GM10248 (cell line): Measurements from ENCODE around the gene RAB8B.

ENCODE experiments used
- CTCF ChIA-PET: fragments of 300-600 bp; sonication (Branson Sonifier 250); formaldehyde crosslinking; extraction: SDS; loops from one replicate; lab custom pipeline; 2021; ENCODE audit warnings: antibody characterized with exemption; lab: Yijun Ruan, JAX
- POLR2A ChIA-PET: fragments of 350-650 bp; sonication (Branson Sonifier 250); formaldehyde crosslinking; extraction: SDS; loops from one replicate; lab custom pipeline; 2020; ENCODE audit warnings: antibody characterized with exemption; lab: Yijun Ruan, JAX
- DNase-seq: peaks from one replicate; pipeline ENCODE4 v3.0.0; 2012; ENCODE audit errors: extremely low spot score
- TF ChIP-seq, protein P1 (sequence below): IDR thresholded peaks from 2 replicates; pipeline ENCODE4 v1.5.1; 2012; ENCODE audit warnings: mild to moderate bottlenecking, low read depth; ENCODE audit errors: extremely low read depth, missing control alignments, control extremely low read depth

RAB8B gene

DNA sequence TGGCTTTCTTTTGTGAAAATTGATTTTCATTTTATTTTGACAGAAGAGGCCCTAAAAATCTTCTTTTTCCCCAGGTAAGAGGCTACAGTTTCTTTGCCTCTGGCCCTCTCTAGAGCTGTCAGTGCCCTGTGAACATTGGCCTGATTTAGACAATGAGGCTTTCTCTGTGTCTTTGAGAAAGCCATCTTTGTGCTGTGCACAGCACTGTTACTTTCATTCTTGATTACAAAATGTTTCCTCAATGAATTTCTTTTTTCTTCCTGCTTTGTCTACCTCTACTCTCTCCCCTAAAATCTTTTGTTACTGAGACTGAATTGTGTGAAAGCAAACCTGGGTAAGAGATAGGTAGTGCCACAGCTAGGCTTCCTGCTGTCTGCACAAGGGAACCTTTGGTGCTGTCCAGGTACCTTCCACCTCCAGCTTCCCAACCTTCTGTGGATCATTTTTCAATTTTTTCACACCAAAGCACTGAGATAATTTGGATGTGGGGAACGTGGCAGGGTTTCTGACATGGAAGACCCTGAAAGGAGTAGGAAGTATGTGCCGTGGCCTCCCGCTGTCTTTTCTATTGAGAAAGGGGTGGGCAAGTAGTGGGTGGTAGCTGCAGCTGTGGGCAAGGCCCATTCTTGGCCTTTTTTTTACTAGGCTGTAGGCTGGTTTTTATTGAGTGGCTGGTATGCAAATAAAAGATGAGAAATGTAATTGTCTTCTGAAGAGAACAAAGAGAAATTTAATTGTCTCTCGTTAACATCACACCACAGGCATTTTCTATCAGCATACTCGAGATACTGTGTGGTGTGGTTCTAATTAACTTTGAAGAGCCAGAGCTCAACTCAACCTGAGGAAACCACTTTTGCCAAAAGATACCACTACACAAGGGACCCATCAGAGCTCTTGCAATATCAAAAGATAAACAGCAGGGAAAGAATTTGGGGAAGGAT, 21.0 kb downstream of the RAB8B start:
- ChIA-PET CTCF (interaction anchor here (0.7 to 3.4 kb wide), 5 partner anchors 11 to 43 kb away, joined by 3 to 10 read pairs (median 3); no protein-coding TSS in a partner anchor), POLR2A (no interaction called here)
- TF ChIP-seq, protein P1, sequence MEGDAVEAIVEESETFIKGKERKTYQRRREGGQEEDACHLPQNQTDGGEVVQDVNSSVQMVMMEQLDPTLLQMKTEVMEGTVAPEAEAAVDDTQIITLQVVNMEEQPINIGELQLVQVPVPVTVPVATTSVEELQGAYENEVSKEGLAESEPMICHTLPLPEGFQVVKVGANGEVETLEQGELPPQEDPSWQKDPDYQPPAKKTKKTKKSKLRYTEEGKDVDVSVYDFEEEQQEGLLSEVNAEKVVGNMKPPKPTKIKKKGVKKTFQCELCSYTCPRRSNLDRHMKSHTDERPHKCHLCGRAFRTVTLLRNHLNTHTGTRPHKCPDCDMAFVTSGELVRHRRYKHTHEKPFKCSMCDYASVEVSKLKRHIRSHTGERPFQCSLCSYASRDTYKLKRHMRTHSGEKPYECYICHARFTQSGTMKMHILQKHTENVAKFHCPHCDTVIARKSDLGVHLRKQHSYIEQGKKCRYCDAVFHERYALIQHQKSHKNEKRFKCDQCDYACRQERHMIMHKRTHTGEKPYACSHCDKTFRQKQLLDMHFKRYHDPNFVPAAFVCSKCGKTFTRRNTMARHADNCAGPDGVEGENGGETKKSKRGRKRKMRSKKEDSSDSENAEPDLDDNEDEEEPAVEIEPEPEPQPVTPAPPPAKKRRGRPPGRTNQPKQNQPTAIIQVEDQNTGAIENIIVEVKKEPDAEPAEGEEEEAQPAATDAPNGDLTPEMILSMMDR = no peak
- no peak for DNase-seq

DNA sequence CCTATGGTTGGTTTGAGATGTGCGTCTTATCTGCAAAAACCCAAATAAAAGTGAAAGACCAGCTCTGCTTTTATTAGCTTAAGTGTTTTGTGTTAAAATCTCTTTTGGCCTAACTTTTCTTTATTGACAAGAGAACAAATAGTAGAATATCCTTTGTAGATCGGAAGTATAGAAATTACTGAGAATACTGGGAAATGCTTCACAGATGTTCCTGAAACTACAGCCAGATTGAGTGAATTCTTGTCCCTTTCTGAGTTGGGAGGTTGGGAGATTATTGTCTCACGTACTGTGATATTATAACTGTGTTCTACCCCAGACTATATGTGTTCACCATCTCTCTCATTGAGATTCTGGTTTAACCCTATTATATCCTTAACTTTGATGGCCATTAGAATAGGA, 21.7 kb downstream of the RAB8B start:
- TF ChIP-seq, protein P1 = no peak

DNA sequence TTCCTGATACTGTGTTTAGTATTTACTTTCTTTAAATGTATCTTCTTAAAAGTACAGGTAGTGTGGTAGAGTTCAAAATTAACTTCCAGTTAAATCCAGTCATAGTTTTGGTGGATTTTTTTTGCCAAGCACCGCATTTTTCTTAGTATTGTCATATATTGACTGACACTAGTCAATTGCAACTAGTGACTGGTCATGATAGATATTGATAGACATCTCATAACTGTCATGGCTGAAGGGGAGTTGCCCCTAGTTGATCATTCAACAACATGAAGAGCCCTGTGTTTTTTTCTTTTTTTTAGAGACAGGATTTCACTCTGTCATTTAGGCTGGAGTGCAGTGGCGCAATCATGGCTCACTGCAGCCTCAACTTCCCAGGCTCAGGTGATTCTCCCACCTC, 22.1 kb downstream of the RAB8B start:
- ChIA-PET CTCF (interaction anchor here (1.1 to 3.4 kb wide), 3 partner anchors 10 to 20 kb away, joined by 3 to 10 read pairs (median 3); no protein-coding TSS in a partner anchor), POLR2A (no interaction called here)
- TF ChIP-seq, protein P1 = no peak
- no peak for DNase-seq

More for the DNA sequence above, 21.7 kb downstream of the RAB8B start:
- POLR2A ChIA-PET = no interaction called here
- no peak for DNase-seq
- CTCF ChIA-PET = interaction anchor here (0.7 to 3.4 kb wide), 5 partner anchors 10 to 44 kb away, joined by 3 to 10 read pairs (median 3); no protein-coding TSS in a partner anchor

DNA sequence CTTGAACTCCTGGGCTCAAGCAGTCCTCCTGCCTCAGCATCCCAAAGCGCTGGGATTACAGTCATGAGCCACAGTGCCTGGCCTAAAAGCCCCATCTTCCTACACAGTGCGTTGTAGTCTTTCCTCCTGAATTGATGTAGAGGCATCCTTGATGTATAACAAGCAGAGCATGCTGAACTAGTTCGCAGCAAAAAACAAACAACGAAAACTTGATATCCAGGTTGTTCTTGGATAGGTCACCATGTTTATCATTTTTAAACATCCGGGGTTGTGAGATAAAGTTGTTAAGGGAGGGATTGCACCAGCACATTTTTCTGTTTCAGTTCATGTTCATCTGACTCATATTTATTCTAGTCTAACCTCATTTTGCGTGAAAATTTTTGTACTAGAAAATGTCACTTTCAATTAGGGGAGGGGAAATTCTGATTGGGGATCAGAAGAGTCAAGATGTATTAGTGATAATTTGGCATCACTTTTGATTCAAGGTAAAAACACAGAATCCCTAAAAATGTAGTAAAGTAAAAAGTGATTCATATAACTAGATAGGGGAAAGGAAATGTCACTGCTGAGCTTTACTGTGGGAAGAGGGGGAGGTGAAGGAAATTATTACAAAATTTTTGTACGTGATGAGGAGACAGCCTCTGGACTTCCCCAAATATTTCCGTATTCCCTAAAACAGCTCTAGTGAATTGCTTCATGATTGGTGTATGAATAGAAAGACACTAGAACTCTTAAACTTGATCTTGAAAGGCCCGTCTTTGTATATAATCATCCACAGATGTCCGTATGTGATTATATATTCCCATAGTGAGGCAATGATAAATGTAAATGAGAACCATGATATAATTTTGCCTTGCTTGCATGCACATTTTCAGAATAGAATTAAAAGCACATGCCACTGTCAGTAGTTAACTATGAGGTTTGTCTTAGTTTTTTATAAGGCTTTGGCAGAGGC, 22.9 kb downstream of the RAB8B start:
- ChIA-PET POLR2A (no interaction called here), CTCF (interaction anchor here (1.0 to 3.4 kb wide), 5 partner anchors 9 to 63 kb away, joined by 3 to 10 read pairs (median 5); no protein-coding TSS in a partner anchor)
- TF ChIP-seq, protein P1 = no peak
- DNase-seq = peak; percentile 51

DNA sequence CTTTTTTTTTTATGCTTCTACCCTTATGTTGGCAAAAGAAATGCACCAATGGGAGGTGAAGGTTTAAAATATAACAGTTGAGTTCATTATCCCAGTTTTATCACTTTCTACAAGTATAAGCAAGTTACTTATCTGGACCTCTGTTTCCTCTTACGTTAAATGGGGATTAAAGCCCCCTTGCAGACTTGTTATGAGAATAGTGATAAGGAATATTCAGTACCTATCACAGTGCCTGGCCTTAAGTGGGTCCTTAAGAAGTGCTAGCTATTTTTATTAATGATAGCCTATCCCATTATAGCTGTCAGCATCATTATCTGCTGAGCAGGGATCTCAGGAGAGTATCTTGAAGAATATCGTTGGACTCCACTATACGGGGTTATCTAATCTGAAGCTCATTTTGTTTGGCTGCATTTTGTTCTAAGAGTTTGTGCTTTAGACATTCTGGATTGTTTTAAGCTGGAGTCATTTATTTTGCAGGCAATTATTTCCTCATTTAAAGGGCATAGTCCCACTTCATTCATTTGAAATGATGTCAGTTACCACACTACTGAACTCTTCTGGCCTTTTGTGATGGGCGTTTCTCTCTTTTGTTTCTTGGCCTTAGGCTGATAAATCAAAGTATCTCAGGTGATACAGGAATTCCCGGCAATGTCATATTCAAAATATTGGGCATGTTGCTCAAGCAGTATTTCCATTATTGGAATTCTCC, 28.8 kb downstream of the RAB8B start:
- ChIA-PET CTCF (interaction anchor here (1.2 to 3.5 kb wide), 6 partner anchors 12 to 27 kb away, joined by 4 to 27 read pairs (median 5); no protein-coding TSS in a partner anchor), POLR2A (no interaction called here)
- no peak for DNase-seq
- TF ChIP-seq, protein P1 = no peak
